ENCODE data around the gene CCNL1. TPM values are rescaled to one million over a fixed set of nuclear protein-coding genes. Genes with fewer than 3 reads are reported as not detected.

Gene CCNL1
- total RNA-seq, result 100 to 1,000 TPM; 180 to 191 TPM

- intact Hi-C loops (cut with micrococcal nuclease), result loop anchor here (1.0 to 5.0 kb wide), 2 partner anchors 15 to 77 kb away; no protein-coding TSS in a partner anchor
These were observed at the start of gene CCNL1 for GRCh38 chr3:157159762-157160657. TSS of gene CCNL1 (minus strand) at chr3:157160147. CDS start at chr3:157160094, 53 bp downstream.

GRCh38 chr3:157204880-157205279, 44.9 kb upstream of the CCNL1 start:
- Mint-ChIP-seq H3K4me1 (ENCODE audit: low read depth) (no peaks in the 10 kb centered on the region), H3K9me3 (no peaks in the 10 kb centered on the region), H3K27ac (no peak overlapping the region), H3K4me3 (no peak overlapping the region), H3K36me3 (ENCODE audit: low read depth) (peaks cover 2% of the 10 kb centered on the region), H3K27me3 (no peaks in the 10 kb centered on the region)
- DNase-seq (no peak), ATAC-seq (no peak)
- ChIA-PET CTCF (interaction anchor here (1.1 to 2.7 kb wide), 7 partner anchors 15 to 367 kb away, joined by 3 to 12 read pairs (median 3); no protein-coding TSS in a partner anchor), POLR2A (no interaction called here)
- no peak for TF ChIP-seq CTCF (IDR thresholded peaks at IDR 0.05)
- intact Hi-C loops (cut with micrococcal nuclease), result loop anchor here (2.0 kb wide), 1 partner anchor 34 kb away; no protein-coding TSS in a partner anchor

More at GRCh38 chr3:157159762-157160657, at the start of gene CCNL1:
- Mint-ChIP-seq H3K27me3 (no peaks in the 10 kb centered on the region), H3K4me1 (ENCODE audit: low read depth) (peaks cover 45% of the 10 kb centered on the region), H3K27ac (peak within 1 kb of the TSS; percentile 99), H3K4me3 (peak within 1 kb of the TSS; percentile 97), H3K9me3 (no peaks in the 10 kb centered on the region), H3K36me3 (ENCODE audit: low read depth) (peaks cover 64% of the 10 kb centered on the region)
- ChIA-PET POLR2A (interaction anchor here (0.6 to 7.1 kb wide), 39 partner anchors 9 to 1289 kb away, joined by 3 to 403 read pairs (median 5); partner anchors contain the start of genes GMPS, SSR3 and TIPARP), CTCF (interaction anchor here (1.0 to 3.4 kb wide), 10 partner anchors 8 to 80 kb away, joined by 3 to 47 read pairs (median 4); no protein-coding TSS in a partner anchor)
- ATAC-seq (peak; percentile 79), DNase-seq (peak; percentile 96)
- TF ChIP-seq CTCF (IDR thresholded peaks at IDR 0.05), result no peak

GRCh38 chr3:157204431-157204830, 44.5 kb upstream of the CCNL1 start:
- Mint-ChIP-seq H3K9me3 (no peaks in the 10 kb centered on the region), H3K27ac (no peak overlapping the region), H3K4me3 (no peak overlapping the region), H3K27me3 (no peaks in the 10 kb centered on the region), H3K4me1 (ENCODE audit: low read depth) (no peaks in the 10 kb centered on the region), H3K36me3 (ENCODE audit: low read depth) (peaks cover 2% of the 10 kb centered on the region)
- DNase-seq, result no peak
- no peak for ATAC-seq
- intact Hi-C loops (cut with micrococcal nuclease), result loop anchor here (2.0 kb wide), 1 partner anchor 34 kb away; no protein-coding TSS in a partner anchor
- TF ChIP-seq CTCF (IDR thresholded peaks at IDR 0.05), result no peak
- CTCF ChIA-PET, result interaction anchor here (1.1 to 2.7 kb wide), 7 partner anchors 14 to 368 kb away, joined by 3 to 12 read pairs (median 3); no protein-coding TSS in a partner anchor
- POLR2A ChIA-PET, result no interaction called here

GRCh38 chr3:157201648-157202278, 41.8 kb upstream of the CCNL1 start:
- no peak for ATAC-seq
- Mint-ChIP-seq H3K36me3 (ENCODE audit: low read depth) (peaks cover 2% of the 10 kb centered on the region), H3K4me1 (ENCODE audit: low read depth) (no peaks in the 10 kb centered on the region), H3K4me3 (no peak overlapping the region), H3K27ac (no peak overlapping the region), H3K27me3 (no peaks in the 10 kb centered on the region), H3K9me3 (peaks cover 5% of the 10 kb centered on the region)
- TF ChIP-seq CTCF (IDR thresholded peaks at IDR 0.05), result peak; percentile 37
- DNase-seq, result no peak
- ChIA-PET CTCF (interaction anchor here (0.8 to 1.6 kb wide), 9 partner anchors 10 to 1373 kb away, joined by 3 to 5 read pairs (median 3); no protein-coding TSS in a partner anchor), POLR2A (no interaction called here)
- intact Hi-C loops (cut with micrococcal nuclease), result no loop called here
